Measurements from ENCODE around the gene ZMIZ1.
A peak's percentile ranks its signal among the peaks of the same experiment; 100 is the strongest.

The ZMIZ1 gene

DNA sequence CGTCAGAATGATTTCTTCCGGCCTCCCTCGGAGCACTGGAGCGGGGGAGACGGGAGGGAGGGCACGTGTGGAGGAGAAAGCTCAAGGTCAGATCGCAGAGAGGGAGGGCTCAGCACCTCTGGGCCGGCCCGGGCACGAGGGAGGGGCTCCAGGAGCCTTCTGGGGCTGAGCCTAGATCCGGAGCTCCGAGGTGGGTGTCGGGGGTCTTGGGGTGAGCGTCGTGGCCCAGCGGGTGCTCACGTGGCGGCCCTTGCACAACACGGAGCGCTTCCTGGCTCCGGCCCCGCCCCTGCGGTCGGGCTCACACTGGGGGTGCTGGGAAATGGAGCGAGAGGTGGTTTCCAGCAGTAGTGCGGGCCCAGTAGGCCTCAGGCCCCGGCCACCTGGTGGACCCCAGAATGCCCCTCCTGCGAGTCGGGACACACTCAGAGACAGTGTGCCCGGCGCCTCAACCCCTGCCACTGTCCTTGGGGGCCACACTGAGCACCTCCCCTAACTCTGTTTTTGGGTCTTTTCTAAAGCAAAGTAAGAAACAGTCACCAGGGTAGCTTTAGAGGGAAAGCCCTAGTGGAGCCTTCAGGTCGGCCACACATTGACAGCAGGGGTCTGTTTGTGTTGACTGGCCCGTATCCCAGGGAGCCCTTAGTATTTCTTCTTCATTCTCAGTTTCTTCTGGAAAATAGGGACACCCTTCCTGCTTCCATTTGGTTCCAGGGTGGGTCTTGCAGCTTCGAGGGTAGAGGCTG is 279.3 kb downstream of the ZMIZ1 start:
- peak; percentile 46 to 64 for DNase-seq (ENCODE audit: low read depth in 1 of 2, low spot score in 1 of 2)

DNA sequence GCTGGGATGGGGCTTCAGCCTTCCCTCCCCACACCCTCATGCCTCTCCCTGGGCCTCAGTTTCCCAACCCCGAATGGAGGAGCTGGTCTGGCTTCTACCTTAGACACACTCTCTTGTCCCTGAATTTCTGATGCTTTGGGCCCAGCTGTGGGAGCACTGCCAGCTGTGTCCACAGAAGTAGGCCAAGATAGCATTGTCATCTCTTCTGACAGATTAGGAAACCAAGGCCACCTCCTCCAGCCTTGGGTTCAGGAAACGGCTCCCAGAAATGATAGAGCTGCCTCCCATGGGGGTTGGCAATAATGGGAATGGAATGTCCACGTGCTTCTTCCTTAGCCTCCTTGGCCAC is 279.8 kb downstream of the ZMIZ1 start:
- no peak for DNase-seq (ENCODE audit: low read depth in 1 of 2, low spot score in 1 of 2)

DNA sequence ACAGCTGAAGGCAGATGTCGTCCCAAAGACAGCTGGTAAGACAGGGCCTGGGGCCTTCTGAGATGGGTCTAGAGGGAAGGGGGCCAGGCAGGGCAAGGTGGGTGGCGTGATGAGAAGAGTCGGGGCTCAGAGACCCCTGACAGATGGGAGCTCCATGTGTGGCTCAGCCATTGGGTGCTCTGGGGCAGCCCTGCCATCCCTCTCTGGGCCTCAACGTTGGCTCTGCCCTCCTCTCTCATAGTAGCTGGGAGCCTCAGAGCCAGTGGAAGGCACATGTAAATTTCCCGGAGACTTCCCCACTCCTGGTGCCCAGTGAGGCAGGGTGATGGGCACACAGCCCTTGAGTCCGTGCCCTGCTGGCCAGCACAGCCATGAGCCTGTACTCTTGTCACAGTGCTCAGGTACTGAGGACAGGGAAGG is 280.3 kb downstream of the ZMIZ1 start:
- DNase-seq (ENCODE audit: low read depth in 1 of 2, low spot score in 1 of 2), result no peak

DNA sequence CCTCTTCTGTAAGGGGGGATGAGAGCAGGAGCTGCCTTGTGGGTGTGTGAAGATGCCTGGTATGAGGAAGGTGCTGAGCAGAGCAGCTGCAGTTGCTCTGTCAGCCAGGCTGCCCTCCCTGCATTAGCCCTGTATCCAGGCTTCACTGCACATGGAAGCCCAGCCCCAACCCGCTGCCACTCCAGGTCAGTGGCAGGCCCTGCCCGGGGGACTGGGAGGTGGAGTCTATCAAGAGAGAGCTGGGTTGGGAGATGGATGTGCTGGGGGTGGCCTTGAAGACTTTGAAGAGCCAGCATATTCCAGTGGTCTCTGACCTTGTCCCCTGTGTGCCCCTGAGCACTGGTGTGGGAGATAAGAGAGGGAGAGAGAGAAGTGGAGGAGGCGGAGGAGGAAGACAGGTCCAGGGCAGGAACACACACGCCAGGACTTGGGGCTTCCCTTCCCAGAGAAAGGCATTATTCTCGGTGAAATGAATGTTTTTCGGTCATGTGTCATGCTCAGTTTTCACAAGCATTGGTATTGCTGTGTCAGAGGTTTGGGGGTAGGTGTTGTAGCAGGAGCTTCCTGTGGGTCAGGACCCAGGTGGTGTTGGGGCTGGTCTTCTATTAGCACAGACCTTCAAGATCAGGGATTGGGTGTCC is 281.1 kb downstream of the ZMIZ1 start:
- no peak for DNase-seq (ENCODE audit: low read depth in 1 of 2, low spot score in 1 of 2)

- DNase-seq (ENCODE audit: low read depth in 1 of 2, low spot score in 1 of 2), result no peak
Measured at GRCh38 chr10:79350407-79351154, 281.8 kb downstream of the ZMIZ1 start.

DNA sequence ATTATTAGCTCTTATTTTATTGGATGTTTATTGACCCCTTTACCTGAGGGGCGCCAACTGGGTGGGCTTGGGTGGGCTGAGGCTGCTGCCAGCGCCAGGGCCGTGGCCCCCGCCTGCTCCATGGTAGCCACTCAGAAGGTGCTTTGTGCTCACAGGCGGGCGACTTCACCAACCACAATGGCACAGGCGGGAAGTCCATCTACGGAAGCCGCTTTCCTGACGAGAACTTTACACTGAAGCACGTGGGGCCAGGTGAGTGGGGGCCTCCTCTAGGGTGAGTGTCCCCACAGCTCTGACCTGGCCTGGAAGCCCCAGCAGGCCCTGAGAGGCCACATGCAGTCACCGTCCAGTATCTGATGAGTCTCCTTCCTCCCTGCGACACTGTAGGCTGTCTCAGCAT is 282.6 kb downstream of the ZMIZ1 start:
- no peak for DNase-seq (ENCODE audit: low read depth in 1 of 2, low spot score in 1 of 2)

DNA sequence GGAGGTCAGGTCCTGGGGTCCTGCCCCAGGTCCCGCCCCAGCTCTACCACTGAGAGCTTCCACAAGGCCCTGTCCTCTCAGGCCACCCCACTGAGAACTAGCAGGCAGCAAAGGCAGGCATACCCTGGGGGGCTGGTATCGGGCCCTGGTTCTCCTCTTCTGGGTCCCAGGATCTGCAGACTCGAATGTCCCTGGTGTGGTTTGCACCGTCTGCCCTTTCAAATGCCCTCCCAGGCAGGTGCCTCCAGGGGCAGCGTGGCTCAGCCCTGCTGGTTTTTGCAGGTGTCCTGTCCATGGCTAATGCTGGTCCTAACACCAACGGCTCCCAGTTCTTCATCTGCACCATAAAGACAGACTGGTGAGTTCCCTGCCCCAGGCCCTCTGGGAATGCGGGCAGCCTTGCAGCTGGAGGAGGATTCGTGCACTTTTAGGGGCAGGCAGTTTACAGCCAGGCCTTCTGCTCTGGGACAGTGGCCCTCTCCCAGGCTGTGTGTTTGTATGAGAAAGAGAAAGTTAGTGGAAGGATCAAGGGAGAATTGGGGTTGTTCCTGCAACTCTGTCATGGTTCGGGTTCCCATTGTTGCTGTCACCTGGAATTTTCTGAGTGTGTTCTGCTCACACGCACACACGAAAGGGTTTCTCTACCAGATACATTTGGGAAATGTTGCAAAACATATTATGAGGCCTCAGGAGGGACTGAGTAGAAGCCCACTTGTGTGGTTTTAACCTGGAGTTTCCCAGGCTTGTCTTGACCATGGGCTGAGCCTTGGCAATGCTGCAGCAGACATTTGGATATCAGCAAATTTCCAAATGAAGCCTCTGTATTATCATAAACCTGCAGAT is 283.5 kb downstream of the ZMIZ1 start:
- no peak for DNase-seq (ENCODE audit: low read depth in 1 of 2, low spot score in 1 of 2)

DNA sequence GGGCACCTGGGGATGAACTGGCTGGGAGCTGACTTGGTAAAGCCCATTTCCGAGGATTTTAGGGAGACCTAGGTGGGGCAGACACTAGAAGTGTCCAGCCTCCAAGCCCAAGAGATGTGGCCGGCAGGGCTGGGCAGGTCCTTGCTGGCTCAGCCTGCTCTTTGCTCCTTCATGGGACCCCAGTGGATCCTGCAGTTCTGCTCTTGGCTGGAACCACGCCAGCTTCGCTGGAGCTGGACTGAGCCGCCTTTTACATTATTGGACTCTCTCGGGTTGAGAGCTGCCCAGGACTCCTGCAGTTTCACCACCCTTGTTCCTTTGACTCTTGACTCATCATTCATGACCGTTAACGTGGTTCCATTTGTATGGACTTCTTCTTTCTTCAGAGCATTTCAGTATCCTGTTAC is 284.2 kb downstream of the ZMIZ1 start:
- DNase-seq (ENCODE audit: low read depth in 1 of 2, low spot score in 1 of 2), result no peak

DNA sequence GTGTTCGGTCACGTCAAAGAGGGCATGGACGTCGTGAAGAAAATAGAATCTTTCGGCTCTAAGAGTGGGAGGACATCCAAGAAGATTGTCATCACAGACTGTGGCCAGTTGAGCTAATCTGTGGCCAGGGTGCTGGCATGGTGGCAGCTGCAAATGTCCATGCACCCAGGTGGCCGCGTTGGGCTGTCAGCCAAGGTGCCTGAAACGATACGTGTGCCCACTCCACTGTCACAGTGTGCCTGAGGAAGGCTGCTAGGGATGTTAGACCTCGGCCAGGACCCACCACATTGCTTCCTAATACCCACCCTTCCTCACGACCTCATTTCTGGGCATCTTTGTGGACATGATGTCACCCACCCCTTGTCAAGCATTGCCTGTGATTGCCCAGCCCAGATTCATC is 285.0 kb downstream of the ZMIZ1 start:
- DNase-seq (ENCODE audit: low read depth in 1 of 2, low spot score in 1 of 2), result no peak

DNA sequence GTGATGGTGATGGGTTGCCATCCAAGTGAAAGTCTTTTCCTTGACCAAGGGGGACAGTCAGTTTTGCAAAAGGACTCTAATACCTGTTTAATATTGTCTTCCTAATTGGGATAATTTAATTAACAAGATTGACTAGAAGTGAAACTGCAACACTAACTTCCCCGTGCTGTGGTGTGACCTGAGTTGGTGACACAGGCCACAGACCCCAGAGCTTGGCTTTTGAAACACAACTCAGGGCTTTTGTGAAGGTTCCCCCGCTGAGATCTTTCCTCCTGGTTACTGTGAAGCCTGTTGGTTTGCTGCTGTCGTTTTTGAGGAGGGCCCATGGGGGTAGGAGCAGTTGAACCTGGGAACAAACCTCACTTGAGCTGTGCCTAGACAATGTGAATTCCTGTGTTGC is 285.4 kb downstream of the ZMIZ1 start:
- DNase-seq (ENCODE audit: low read depth in 1 of 2, low spot score in 1 of 2), result no peak

DNA sequence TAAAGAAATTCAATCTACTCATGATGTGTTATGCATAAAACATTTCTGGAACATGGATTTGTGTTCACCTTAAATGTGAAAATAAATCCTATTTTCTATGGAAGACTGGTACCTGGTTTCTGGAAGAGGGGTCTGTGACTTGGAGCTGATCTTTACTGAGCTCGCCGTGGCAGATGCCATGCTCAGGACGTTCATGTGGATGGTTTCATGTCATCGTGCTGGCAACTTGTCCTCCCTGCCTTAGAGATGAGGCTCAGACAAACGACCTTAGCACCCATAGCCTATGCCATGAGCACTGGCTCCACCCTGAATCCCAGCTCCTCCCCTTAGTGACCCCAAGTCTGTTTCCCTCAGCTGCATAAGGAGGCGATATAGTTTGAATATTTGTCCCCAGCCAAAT is 285.8 kb downstream of the ZMIZ1 start:
- DNase-seq (ENCODE audit: low read depth in 1 of 2, low spot score in 1 of 2), result no peak

DNA sequence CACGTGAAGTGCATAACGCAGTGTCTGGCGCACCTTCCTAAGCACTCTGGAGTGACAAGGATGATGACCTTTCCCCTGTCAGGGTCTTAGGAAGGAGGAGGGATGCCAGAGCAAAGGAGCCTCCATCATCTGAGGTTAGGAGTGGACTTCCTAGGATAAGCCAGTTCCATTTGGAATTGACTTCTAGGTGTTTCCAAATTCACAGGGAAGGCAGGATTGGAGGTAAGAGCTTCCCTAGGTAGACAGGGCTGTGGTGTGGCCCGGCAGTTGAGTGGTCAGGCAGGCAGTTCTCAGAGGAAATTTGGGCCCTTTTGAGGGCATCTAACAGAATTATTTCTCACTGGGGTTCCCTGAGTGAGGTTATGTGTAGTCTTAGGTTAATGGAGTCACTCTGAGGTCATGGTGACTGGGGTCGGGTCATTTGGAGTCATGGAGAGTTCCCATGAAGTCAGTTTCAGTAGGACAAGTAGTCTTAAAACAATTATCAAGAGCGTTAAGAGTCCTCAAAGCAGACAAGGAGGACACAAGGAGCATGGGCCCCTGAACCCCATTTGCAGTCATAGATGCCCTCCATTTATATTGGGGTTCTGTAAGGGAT is 286.8 kb downstream of the ZMIZ1 start:
- DNase-seq (ENCODE audit: low read depth in 1 of 2, low spot score in 1 of 2), result no peak

GRCh38 chr10:79356104-79356503 is 287.3 kb downstream of the ZMIZ1 start:
- no peak for DNase-seq (ENCODE audit: low read depth in 1 of 2, low spot score in 1 of 2)

DNA sequence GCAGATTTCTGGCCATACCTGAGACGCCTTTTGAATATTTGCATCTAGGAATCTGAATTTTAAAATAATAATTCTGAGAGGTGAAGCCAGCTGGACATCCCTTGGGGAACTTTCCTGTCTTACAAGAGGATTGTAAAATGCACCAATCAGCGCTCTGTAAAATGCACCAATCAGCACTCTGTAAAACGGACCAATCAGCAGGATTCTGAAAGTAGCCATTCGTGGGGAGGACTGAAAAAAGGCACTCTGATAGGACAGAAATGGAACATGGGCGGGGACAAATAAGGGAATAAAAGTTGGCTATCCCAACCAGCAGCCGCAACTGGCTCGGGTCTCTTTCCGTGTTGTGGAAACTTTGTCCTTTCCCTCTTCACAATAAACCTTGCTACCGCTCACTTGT is 288.4 kb downstream of the ZMIZ1 start:
- no peak for DNase-seq (ENCODE audit: low read depth in 1 of 2, low spot score in 1 of 2)

GRCh38 chr10:79358811-79359210 is 290.0 kb downstream of the ZMIZ1 start:
- DNase-seq (ENCODE audit: low read depth in 1 of 2, low spot score in 1 of 2), result no peak

DNA sequence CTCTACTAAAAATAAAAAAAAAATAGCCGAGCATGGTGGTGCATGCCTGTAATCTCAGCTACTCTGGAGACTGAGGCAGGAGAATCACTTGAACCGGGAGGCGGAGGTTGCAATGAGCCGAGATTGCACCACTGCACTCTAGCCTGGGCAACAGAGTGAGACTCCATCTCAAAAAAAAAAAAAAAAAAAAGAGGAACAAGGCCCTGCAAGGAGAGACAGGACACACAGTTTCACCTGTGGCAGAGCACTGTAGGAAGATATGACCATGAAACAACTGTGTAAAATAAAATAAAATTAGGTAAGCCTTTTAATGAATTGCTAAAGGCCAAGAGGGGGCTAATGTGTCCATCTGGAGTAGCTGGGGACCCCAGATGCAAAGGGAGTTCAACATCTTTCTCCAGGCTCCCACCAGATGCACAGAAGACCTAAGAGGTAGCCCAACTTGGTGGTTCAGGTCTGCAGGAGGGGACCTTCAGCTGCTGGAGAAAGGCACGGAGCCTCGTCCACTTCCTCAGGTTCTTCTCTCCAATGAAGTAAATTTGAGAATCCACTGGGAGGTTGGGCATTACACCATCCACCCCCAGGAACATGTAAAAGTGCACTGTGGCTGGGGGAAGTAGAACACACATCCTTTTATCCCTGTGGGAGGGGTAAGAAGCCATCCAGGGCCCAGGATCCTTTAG is 291.2 kb downstream of the ZMIZ1 start:
- DNase-seq (ENCODE audit: low read depth in 1 of 2, low spot score in 1 of 2), result no peak

DNA sequence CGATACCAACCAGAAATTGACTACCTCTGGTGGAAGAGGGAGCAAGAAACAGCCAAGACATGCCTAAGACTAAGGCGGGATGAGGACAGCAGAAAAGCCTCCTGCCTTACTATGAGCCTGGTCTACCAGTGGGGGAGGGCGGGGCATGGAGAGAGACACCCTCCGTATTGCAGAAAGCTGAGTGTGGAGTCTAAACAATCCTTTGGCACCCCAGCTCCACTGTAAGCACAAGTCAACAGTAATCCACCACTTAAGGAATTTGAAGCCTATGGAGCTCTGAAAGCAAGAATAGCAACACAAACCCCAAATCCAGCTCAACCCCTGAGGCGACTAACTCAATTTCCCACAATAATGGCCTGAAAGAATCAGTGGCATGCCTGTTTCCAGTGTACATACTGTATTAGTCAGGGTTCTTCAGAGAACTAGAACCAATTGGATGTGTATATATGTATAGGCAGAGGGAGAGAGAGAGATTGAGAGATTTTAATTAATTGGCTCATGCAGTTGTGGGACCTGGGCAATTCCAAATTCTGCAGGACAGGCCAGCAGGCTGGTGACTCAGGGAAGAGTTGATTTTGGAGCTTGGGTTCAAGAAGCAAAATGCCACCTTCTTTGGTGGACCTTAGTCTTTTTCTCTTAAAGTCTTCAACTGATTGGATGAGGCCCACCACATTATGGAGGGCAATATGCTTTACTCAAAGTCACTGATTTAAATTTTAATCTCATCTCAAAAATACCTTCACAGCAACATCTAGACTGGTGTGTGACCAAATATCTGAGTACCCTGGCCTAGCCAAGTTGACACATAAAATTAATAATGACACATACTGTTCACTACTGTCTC is 292.0 kb downstream of the ZMIZ1 start:
- DNase-seq (ENCODE audit: low read depth in 1 of 2, low spot score in 1 of 2), result no peak

- no peak for DNase-seq (ENCODE audit: low read depth in 1 of 2, low spot score in 1 of 2)
Measured at GRCh38 chr10:79361726-79362397, 293.1 kb downstream of the ZMIZ1 start.
